NCI-H2107 (cell line): Measurements from ENCODE around the gene PIM2.

ENCODE experiments used
- DNase-seq: peaks from one replicate; lab custom pipeline; 2025; lab: John Stamatoyannopoulos, UW

The PIM2 gene

DNA sequence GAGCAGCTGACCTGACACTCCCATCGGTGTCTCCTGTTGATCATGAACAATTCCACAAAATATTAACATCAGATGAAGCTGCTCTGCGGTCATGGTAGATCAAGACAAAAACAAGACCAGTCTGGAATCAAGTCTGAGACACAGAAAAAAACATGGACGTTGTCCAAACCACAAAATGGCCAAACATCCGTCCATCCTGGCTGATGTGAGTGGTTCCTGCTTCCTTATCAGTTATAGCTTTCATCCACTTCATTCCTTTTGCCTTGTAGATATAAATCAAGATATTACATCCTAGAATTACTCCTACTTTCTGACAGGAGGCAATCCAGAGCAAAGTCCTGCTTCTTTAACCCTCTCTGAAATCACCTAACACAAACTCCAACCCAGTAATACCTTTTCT, 54.6 kb downstream of the PIM2 start:
- no peak for DNase-seq
